DMS53 (cell line): Measurements from ENCODE around the gene CCL19.

Source experiments
- DNase-seq: peaks from one replicate; lab custom pipeline; 2025; lab: John Stamatoyannopoulos, UW

Gene CCL19

GRCh38 chr9:34662526-34663302, 28.4 kb downstream of the CCL19 start, which contains the start of gene CCL27:
TSS of gene CCL27 (minus strand) at chr9:34662657. CDS start at chr9:34662633, 24 bp downstream.
- no peak for DNase-seq

- peak; percentile 92 for DNase-seq
These were observed 31.4 kb downstream of the CCL19 start for GRCh38 chr9:34659592-34660253.

- no peak for DNase-seq
These were observed 32.6 kb downstream of the CCL19 start for GRCh38 chr9:34658461-34658860.

- DNase-seq: no peak
These were observed 34.1 kb downstream of the CCL19 start for GRCh38 chr9:34656992-34657391.

- no peak for DNase-seq
These were observed 35.7 kb downstream of the CCL19 start for GRCh38 chr9:34655394-34655793.

- DNase-seq: no peak
These were observed 36.6 kb downstream of the CCL19 start for GRCh38 chr9:34654323-34655051.

- no peak for DNase-seq
These were observed 37.7 kb downstream of the CCL19 start for GRCh38 chr9:34653151-34654072.

- no peak for DNase-seq
These were observed 38.5 kb downstream of the CCL19 start for GRCh38 chr9:34652602-34653000.

GRCh38 chr9:34651876-34652601, 39.0 kb downstream of the CCL19 start, which contains the start of gene IL11RA:
TSS of gene IL11RA (plus strand) at chr9:34652185. CDS start at chr9:34655218, 3,033 bp downstream.
- peak; percentile 88 for DNase-seq

- no peak for DNase-seq
These were observed 39.8 kb downstream of the CCL19 start for GRCh38 chr9:34651321-34651720.

- DNase-seq: no peak
These were observed 40.3 kb downstream of the CCL19 start for GRCh38 chr9:34650816-34651215.

GRCh38 chr9:34648673-34649072, 42.4 kb downstream of the CCL19 start:
- no peak for DNase-seq

- DNase-seq: no peak
These were observed 43.4 kb downstream of the CCL19 start for GRCh38 chr9:34647651-34648050.

GRCh38 chr9:34647084-34647403, 44.0 kb downstream of the CCL19 start:
- DNase-seq: no peak

GRCh38 chr9:34646211-34647083, 44.6 kb downstream of the CCL19 start, which contains the start of gene GALT:
TSS of gene GALT (plus strand) at chr9:34646675. CDS start at chr9:34646705, 30 bp downstream.
- DNase-seq: peak; percentile 93

GRCh38 chr9:34644766-34645314, 46.2 kb downstream of the CCL19 start:
- DNase-seq: no peak

- no peak for DNase-seq
These were observed 48.4 kb downstream of the CCL19 start for GRCh38 chr9:34642679-34643078.
